Ishikawa (cell line): ENCODE measurements around the gene S100G.

Source experiments
- CEBPB ChIP-seq: IDR thresholded peaks from 2 replicates; pipeline ENCODE4 v1.6.1; 2012
- CREB1 ChIP-seq: IDR thresholded peaks from 2 replicates; pipeline ENCODE4 v1.6.1; 2012; ENCODE audit warnings: low read depth
- EGR1 ChIP-seq: IDR thresholded peaks from 2 replicates; pipeline ENCODE4 v1.6.1; 2012
- EP300 ChIP-seq: IDR thresholded peaks from 2 replicates; pipeline ENCODE4 v1.6.1; 2012; ENCODE audit warnings: borderline replicate concordance
- FOXM1 ChIP-seq: IDR thresholded peaks from 2 replicates; pipeline ENCODE4 v1.6.1; 2012; ENCODE audit warnings: low read depth, borderline replicate concordance
- MAX ChIP-seq: IDR thresholded peaks from 2 replicates; pipeline ENCODE4 v1.6.1; 2012
- NFIC ChIP-seq: IDR thresholded peaks from 2 replicates; pipeline ENCODE4 v1.6.1; 2012
- RAD21 ChIP-seq: IDR thresholded peaks from 2 replicates; pipeline ENCODE4 v1.6.1; 2012; ENCODE audit warnings: low read depth
- REST ChIP-seq: IDR thresholded peaks from 2 replicates; pipeline ENCODE4 v1.6.1; 2012; ENCODE audit warnings: low read depth, mild to moderate bottlenecking
- TAF1 ChIP-seq: IDR thresholded peaks from 2 replicates; pipeline ENCODE4 v1.6.1; 2012; ENCODE audit warnings: low read depth, mild to moderate bottlenecking
- TEAD4 ChIP-seq: IDR thresholded peaks from 2 replicates; pipeline ENCODE4 v1.6.1; 2012
- YY1 ChIP-seq: IDR thresholded peaks from 2 replicates; pipeline ENCODE4 v1.6.1; 2012; ENCODE audit warnings: low read depth
- ZBTB7A ChIP-seq: IDR thresholded peaks from 2 replicates; pipeline ENCODE4 v1.6.1; 2012; ENCODE audit warnings: low read depth

- TF ChIP-seq EP300 (no peak), FOXM1 (no peak), EGR1 (no peak), REST (no peak), NFIC (no peak), RAD21 (no peak), TEAD4 (no peak), TAF1 (no peak), MAX (no peak), CREB1 (no peak), CEBPB (no peak), YY1 (no peak), ZBTB7A (no peak)
These were observed 14.9 kb upstream of the S100G start for GRCh38 chrX:16635040-16635439.
